Pancreas (tissue), 10 donors: Measurements from ENCODE around the gene BEND3. TPM values are rescaled to one million over a fixed set of nuclear protein-coding genes. Genes with fewer than 3 reads are reported as not detected.

Experiments
- ATAC-seq, 4 donors: fragments of 200-7000 bp; cut with Tn5 transposase; one replicate each; pipeline versions ENCODE4 v1.8.0 to v1.9.1; 2020; ENCODE audit warnings: mild to moderate bottlenecking in 4 of 4, moderate library complexity in 4 of 4
- DNase-seq, 6 donors: peaks; one replicate each; pipeline ENCODE4 v3.0.0-alpha.2; 2020
- FAIRE-seq: peaks from 2 replicates; lab custom pipeline; 2012; peaks lifted over from hg19 to GRCh38; lab: Jason Lieb, UNC
- H3K27ac ChIP-seq, 4 donors: fragments of 200-600 bp; sonication (generic); 1 replicate in 3 of 4; 2 replicates in 1 of 4; pipeline versions ENCODE4 v1.5.0 to v1.8.0; 2020
- H3K27me3 ChIP-seq, 4 donors: fragments of 200-600 bp; one replicate each; pipeline ENCODE4 v1.8.0; 2021
- H3K36me3 ChIP-seq, 3 donors: fragments of 200-600 bp; sonication (generic) in 1 of 3; one replicate each; pipeline versions ENCODE4 v1.5.0 to v1.8.0; 2020 to 2021
- H3K4me1 ChIP-seq, 3 donors: fragments of 200-600 bp; one replicate each; pipeline ENCODE4 v1.8.0; 2021
- H3K4me3 ChIP-seq, 4 donors: fragments of 200-600 bp; sonication (generic) in 2 of 4; one replicate each; pipeline versions ENCODE4 v1.5.0 to v1.8.0; 2020 to 2021
- H3K9me3 ChIP-seq, 4 donors: fragments of 200-600 bp; one replicate each; pipeline ENCODE4 v1.8.0; 2021
- CTCF ChIP-seq, 4 donors: fragments of 200-600 bp; sonication (generic) in 3 of 4; IDR thresholded peaks; one replicate each; pipeline versions ENCODE4 v1.5.0 to v1.8.0; 2021; ENCODE audit warnings: antibody characterized with exemption in 4 of 4
- WGBS, 2 donors: extraction: QIAGEN DNeasy Blood & Tissue Kit; methylation state at CpG; one replicate each; pipeline ENCODE4 v1.1.7; 2013; 5-methylcytosine and 5-hydroxymethylcytosine counted together
- intact Hi-C, 3 donors: fragments of 100-400 bp; cut with DNase I; formaldehyde crosslinking; loops; one replicate each; pipeline versions ENCODE4 v1.11.1 to v1.14.2; 2022
- polyA plus RNA-seq, 2 donors: library from polyadenylated mRNA; stranded (reverse); fragments of 200-250 nt; gene quantifications; one replicate each; pipeline ENCODE4 v1.2.3, GENCODE V29; 2013
- total RNA-seq, 6 donors: library from RNA; stranded (reverse); fragmentation: NEBNext Ultra II Directional in 4 of 6; extraction: Animal tissue kit (Norgen Biotek cat#: 25700) in 4 of 6; gene quantifications; one replicate each; pipeline versions ENCODE4 v1.2.1 to v1.2.4, GENCODE V29; 2021 to 2023
- donor health status: healthy with polysubstance abuse.
- donor health status: DM: no; HTN: no; CAD: no; lungs with moderate emphysema.
- donor health status: DM: no; HTN: no; CAD: no.
- donor health status: control.
- donor health status: control.
- donor health status: Bipolar disorder and iron deficiency.
- donor health status: DM: yes; HTN: yes; CAD: no.
- donor health status: DM: no; HTN: no; CAD: no.
- donor health status: DM: no; HTN: no; CAD: no.
- donor health status: DM: yes; HTN: yes; CAD: no.

Gene BEND3
- total and polyA plus RNA-seq, 8 donors, result 0.77 to 3.4 (median 1.9) TPM

DNA sequence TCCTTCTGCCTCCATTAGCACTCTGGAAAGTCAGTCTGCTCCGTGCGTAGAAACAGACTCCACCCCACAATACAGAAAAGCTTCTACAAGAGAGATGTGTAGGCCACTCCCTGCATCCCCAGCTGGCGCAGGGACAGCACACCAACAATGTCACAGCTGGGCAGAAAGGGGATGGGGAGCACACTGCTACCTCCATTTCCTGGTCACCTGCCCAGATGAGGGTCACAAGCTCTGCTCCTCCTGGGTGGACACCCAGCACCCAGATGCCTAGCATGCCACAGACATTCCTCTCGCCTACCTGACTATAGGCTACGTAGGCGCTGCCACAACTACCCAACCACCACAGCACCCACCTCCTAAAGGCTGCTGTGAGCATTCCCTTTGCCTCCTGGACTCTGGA lies 12.2 kb downstream of the BEND3 start:
- Histone ChIP-seq H3K4me1 (no peaks in the 10 kb centered on the region), H3K36me3 (no peaks in the 10 kb centered on the region), H3K27me3 (no peaks in the 10 kb centered on the region), H3K9me3 (no peaks in the 10 kb centered on the region), H3K27ac (no peak overlapping the region), H3K4me3 (no peak overlapping the region)
- TF ChIP-seq CTCF (IDR thresholded peaks at IDR 0.05), result no peak
- no peak for FAIRE-seq
- intact Hi-C loops, result no loop called here
- WGBS, 2 donors, result 89 to 98% methylated on average over 6 of the region's 6 CpGs
- DNase-seq, result peak in 1 of 6 donors; percentile 20
- no peak for ATAC-seq

GRCh38 chr6:107102414-107102805 lies 12.9 kb downstream of the BEND3 start:
- Histone ChIP-seq H3K9me3 (no peaks in the 10 kb centered on the region), H3K27me3 (no peaks in the 10 kb centered on the region), H3K4me1 (no peaks in the 10 kb centered on the region), H3K27ac (no peak overlapping the region), H3K36me3 (no peaks in the 10 kb centered on the region), H3K4me3 (no peak overlapping the region)
- intact Hi-C loops, result no loop called here
- WGBS, 2 donors, result 91 to 93% methylated on average over 7 of the region's 7 CpGs
- peak in 1 of 4 donors; percentile 26 for ATAC-seq
- no peak for TF ChIP-seq CTCF (IDR thresholded peaks at IDR 0.05)
- FAIRE-seq, result no peak
- DNase-seq, result peak in 1 of 6 donors; percentile 34

- no peak for TF ChIP-seq CTCF (IDR thresholded peaks at IDR 0.05)
- intact Hi-C loops, result no loop called here
- Histone ChIP-seq H3K27me3 (no peaks in the 10 kb centered on the region), H3K27ac (no peak overlapping the region), H3K36me3 (no peaks in the 10 kb centered on the region), H3K9me3 (no peaks in the 10 kb centered on the region), H3K4me3 (no peak overlapping the region), H3K4me1 (no peaks in the 10 kb centered on the region)
- no peak for FAIRE-seq
- DNase-seq, result peak in 1 of 6 donors; percentile 20
- ATAC-seq, result no peak
- WGBS, 2 donors, result 78 to 82% methylated on average over 9 of the region's 9 CpGs
Observed at GRCh38 chr6:107101686-107102413, 13.5 kb downstream of the BEND3 start.

GRCh38 chr6:107101211-107101610 lies 14.1 kb downstream of the BEND3 start:
- Histone ChIP-seq H3K4me3 (no peak overlapping the region), H3K27me3 (no peaks in the 10 kb centered on the region), H3K27ac (no peak overlapping the region), H3K36me3 (no peaks in the 10 kb centered on the region), H3K9me3 (no peaks in the 10 kb centered on the region), H3K4me1 (no peaks in the 10 kb centered on the region)
- no peak for TF ChIP-seq CTCF (IDR thresholded peaks at IDR 0.05)
- intact Hi-C loops, result no loop called here
- FAIRE-seq (no peak), DNase-seq (no peak), ATAC-seq (no peak)
